Central memory CD8-positive, alpha-beta T cell (primary cell): ENCODE data around the gene FSTL4.

ENCODE experiments used
- ATAC-seq: fragments of 150-1000 bp; cut with Tn5 transposase; replicated peaks from 2 replicates; pipeline ENCODE4 v1.10.0; 2022; ENCODE audit warnings: mild to moderate bottlenecking, moderate FRiP score, moderate number of reproducible peaks; ENCODE audit not compliant: poor library complexity, severe bottlenecking; ENCODE audit errors: extremely low read depth
- DNase-seq, 2 donors: peaks; one replicate each; pipeline ENCODE4 v3.0.0; 2021; ENCODE audit warnings: low spot score in 2 of 2
- H3K27ac Mint-ChIP-seq: one replicate; pipeline ENCODE4 v1.8.0; 2022; ENCODE audit warnings: low read depth, mild to moderate bottlenecking, moderate library complexity, mixed read lengths
- H3K27me3 Mint-ChIP-seq: one replicate; pipeline ENCODE4 v1.8.0; 2022; ENCODE audit warnings: mixed read lengths
- H3K36me3 Mint-ChIP-seq: one replicate; pipeline ENCODE4 v1.8.0; 2022; ENCODE audit warnings: mild to moderate bottlenecking, moderate library complexity, mixed read lengths; ENCODE audit not compliant: insufficient read depth
- H3K4me1 Mint-ChIP-seq: one replicate; pipeline ENCODE4 v1.8.0; 2022; ENCODE audit warnings: mixed read lengths
- H3K4me3 Mint-ChIP-seq: one replicate; pipeline ENCODE4 v1.8.0; 2022; ENCODE audit warnings: mild to moderate bottlenecking, moderate library complexity, mixed read lengths
- H3K9me3 Mint-ChIP-seq: one replicate; pipeline ENCODE4 v1.8.0; 2022; ENCODE audit warnings: mixed read lengths

FSTL4 gene

GRCh38 chr5:133284306-133284705, 328.0 kb downstream of the FSTL4 start:
- no peak overlapping the region for H3K27ac Mint-ChIP-seq
- no peaks in the 10 kb centered on the region for H3K4me1 Mint-ChIP-seq
- no peaks in the 10 kb centered on the region for H3K27me3 Mint-ChIP-seq
- H3K4me3 Mint-ChIP-seq, result no peak overlapping the region
- no peak for ATAC-seq
- H3K36me3 Mint-ChIP-seq, result no peaks in the 10 kb centered on the region
- H3K9me3 Mint-ChIP-seq, result no peaks in the 10 kb centered on the region
- no peak for DNase-seq

GRCh38 chr5:133278317-133278716, 334.0 kb downstream of the FSTL4 start:
- H3K4me1 Mint-ChIP-seq, result no peaks in the 10 kb centered on the region
- H3K4me3 Mint-ChIP-seq, result no peak overlapping the region
- no peak for DNase-seq
- no peaks in the 10 kb centered on the region for H3K9me3 Mint-ChIP-seq
- no peak for ATAC-seq
- no peak overlapping the region for H3K27ac Mint-ChIP-seq
- no peaks in the 10 kb centered on the region for H3K27me3 Mint-ChIP-seq
- no peaks in the 10 kb centered on the region for H3K36me3 Mint-ChIP-seq

- Mint-ChIP-seq H3K4me3 (no peak overlapping the region), H3K27ac (no peak overlapping the region), H3K9me3 (no peaks in the 10 kb centered on the region), H3K27me3 (no peaks in the 10 kb centered on the region), H3K4me1 (no peaks in the 10 kb centered on the region), H3K36me3 (no peaks in the 10 kb centered on the region)
- ATAC-seq, result no peak
- no peak for DNase-seq
These were observed 334.6 kb downstream of the FSTL4 start for GRCh38 chr5:133277744-133278143.

GRCh38 chr5:133276171-133276570, 336.2 kb downstream of the FSTL4 start:
- no peaks in the 10 kb centered on the region for H3K27me3 Mint-ChIP-seq
- H3K4me3 Mint-ChIP-seq, result no peak overlapping the region
- DNase-seq (no peak), ATAC-seq (no peak)
- no peaks in the 10 kb centered on the region for H3K4me1 Mint-ChIP-seq
- H3K9me3 Mint-ChIP-seq, result no peaks in the 10 kb centered on the region
- no peak overlapping the region for H3K27ac Mint-ChIP-seq
- no peaks in the 10 kb centered on the region for H3K36me3 Mint-ChIP-seq

GRCh38 chr5:133275631-133276030, 336.7 kb downstream of the FSTL4 start:
- H3K4me1 Mint-ChIP-seq, result no peaks in the 10 kb centered on the region
- no peak overlapping the region for H3K4me3 Mint-ChIP-seq
- no peak overlapping the region for H3K27ac Mint-ChIP-seq
- ATAC-seq, result no peak
- no peak for DNase-seq
- no peaks in the 10 kb centered on the region for H3K9me3 Mint-ChIP-seq
- no peaks in the 10 kb centered on the region for H3K27me3 Mint-ChIP-seq
- H3K36me3 Mint-ChIP-seq, result no peaks in the 10 kb centered on the region

- ATAC-seq (no peak), DNase-seq (no peak)
- no peaks in the 10 kb centered on the region for H3K36me3 Mint-ChIP-seq
- H3K4me1 Mint-ChIP-seq, result no peaks in the 10 kb centered on the region
- H3K27me3 Mint-ChIP-seq, result no peaks in the 10 kb centered on the region
- no peak overlapping the region for H3K4me3 Mint-ChIP-seq
- H3K9me3 Mint-ChIP-seq, result no peaks in the 10 kb centered on the region
- no peak overlapping the region for H3K27ac Mint-ChIP-seq
These were observed 337.8 kb downstream of the FSTL4 start for GRCh38 chr5:133274597-133274935.

GRCh38 chr5:133273661-133274596, 338.4 kb downstream of the FSTL4 start:
- H3K4me3 Mint-ChIP-seq, result no peak overlapping the region
- ATAC-seq (no peak), DNase-seq (no peak)
- no peaks in the 10 kb centered on the region for H3K27me3 Mint-ChIP-seq
- no peaks in the 10 kb centered on the region for H3K9me3 Mint-ChIP-seq
- H3K36me3 Mint-ChIP-seq, result no peaks in the 10 kb centered on the region
- no peak overlapping the region for H3K27ac Mint-ChIP-seq
- no peaks in the 10 kb centered on the region for H3K4me1 Mint-ChIP-seq

GRCh38 chr5:133272345-133272744, 340.0 kb downstream of the FSTL4 start:
- Mint-ChIP-seq H3K27ac (no peak overlapping the region), H3K27me3 (no peaks in the 10 kb centered on the region), H3K9me3 (no peaks in the 10 kb centered on the region), H3K4me3 (no peak overlapping the region), H3K4me1 (no peaks in the 10 kb centered on the region), H3K36me3 (no peaks in the 10 kb centered on the region)
- ATAC-seq (no peak), DNase-seq (no peak)

GRCh38 chr5:133271606-133272005, 340.7 kb downstream of the FSTL4 start:
- ATAC-seq, result no peak
- Mint-ChIP-seq H3K9me3 (no peaks in the 10 kb centered on the region), H3K36me3 (no peaks in the 10 kb centered on the region), H3K4me1 (no peaks in the 10 kb centered on the region), H3K27me3 (peaks cover 7% of the 10 kb centered on the region), H3K27ac (no peak overlapping the region), H3K4me3 (no peak overlapping the region)
- no peak for DNase-seq

GRCh38 chr5:133269691-133270090, 342.6 kb downstream of the FSTL4 start:
- H3K9me3 Mint-ChIP-seq, result no peaks in the 10 kb centered on the region
- no peaks in the 10 kb centered on the region for H3K36me3 Mint-ChIP-seq

GRCh38 chr5:133267601-133268000, 344.7 kb downstream of the FSTL4 start:
- Mint-ChIP-seq H3K9me3 (no peaks in the 10 kb centered on the region), H3K27me3 (peaks cover 24% of the 10 kb centered on the region), H3K4me1 (no peaks in the 10 kb centered on the region), H3K36me3 (no peaks in the 10 kb centered on the region), H3K4me3 (no peak overlapping the region), H3K27ac (no peak overlapping the region)
- DNase-seq (no peak), ATAC-seq (no peak)

More at GRCh38 chr5:133269691-133270090, 342.6 kb downstream of the FSTL4 start:
- ATAC-seq (no peak), DNase-seq (no peak)
- Mint-ChIP-seq H3K4me1 (no peaks in the 10 kb centered on the region), H3K27me3 (peaks cover 9% of the 10 kb centered on the region), H3K27ac (no peak overlapping the region), H3K4me3 (no peak overlapping the region)

GRCh38 chr5:133266966-133267365, 345.4 kb downstream of the FSTL4 start:
- Mint-ChIP-seq H3K4me1 (no peaks in the 10 kb centered on the region), H3K4me3 (no peak overlapping the region), H3K9me3 (no peaks in the 10 kb centered on the region), H3K36me3 (no peaks in the 10 kb centered on the region), H3K27ac (no peak overlapping the region), H3K27me3 (peaks cover 30% of the 10 kb centered on the region)
- DNase-seq, result no peak
- ATAC-seq, result no peak

GRCh38 chr5:133266527-133266878, 345.8 kb downstream of the FSTL4 start:
- Mint-ChIP-seq H3K27me3 (peaks cover 30% of the 10 kb centered on the region), H3K36me3 (no peaks in the 10 kb centered on the region), H3K9me3 (no peaks in the 10 kb centered on the region), H3K4me1 (no peaks in the 10 kb centered on the region), H3K27ac (no peak overlapping the region), H3K4me3 (no peak overlapping the region)
- no peak for ATAC-seq
- DNase-seq, result no peak
